ENCODE measurements around the gene SLC6A3. TPM values are rescaled to one million over a fixed set of nuclear protein-coding genes. Genes with fewer than 3 reads are reported as not detected.

Gene SLC6A3
- polyA plus RNA-seq, 3 donors, result not detected

- Mint-ChIP-seq H3K4me1 (peaks cover 7% of the 10 kb centered on the region), H3K36me3 (no peaks in the 10 kb centered on the region), H3K27ac (peak overlapping the region in 1 of 7 donors; percentile 68), H3K9me3 (peaks cover 6 to 15% (median 13%) of the 10 kb centered on the region in 7 donors), H3K27me3 (ENCODE audit: low read depth in 3 of 3) (peaks cover 19 to 42% (median 28%) of the 10 kb centered on the region in 3 donors), H3K4me3 (peak overlapping the region; percentile 54 to 82)
- H2AFZ ChIP-seq (ENCODE audit: insufficient read depth, low read depth, low read length, poor library complexity, severe bottlenecking), result peak overlapping the region; percentile 13
- H3K36me3 ChIP-seq (replicated peaks in 1 of 2; ENCODE audit: control insufficient read depth in 1 of 2, insufficient read depth in 2 of 2, low read length in 2 of 2), result no peaks in the 10 kb centered on the region
- no peak overlapping the region for H3K4me3 ChIP-seq (replicated peaks in 1 of 3; ENCODE audit: low read depth in 2 of 3, low read length in 3 of 3)
- peak; percentile 24 to 39 (median 29) for DNase-seq
- intact Hi-C loops (cut with micrococcal nuclease), result loop anchor here (10.0 kb wide), 2 partner anchors 145 to 265 kb away; partner anchors contain the start of gene LPCAT1 (in 1 of the 2)
- peaks cover 0 to 2% of the 10 kb centered on the region in 2 donors for H3K27me3 ChIP-seq (ENCODE audit: control insufficient read depth in 2 of 2, insufficient read depth in 2 of 2, low read length in 2 of 2)
- WGBS (ENCODE audit: insufficient coverage), result 18% methylated on average over 24 of the region's 34 CpGs
- H3K9ac ChIP-seq (ENCODE audit: insufficient read depth, low read length, poor library complexity, severe bottlenecking), result no peak overlapping the region
- no peaks in the 10 kb centered on the region for H4K20me1 ChIP-seq (ENCODE audit: insufficient read depth, low read length)
- H3K79me2 ChIP-seq (ENCODE audit: insufficient read depth, low read length), result no peaks in the 10 kb centered on the region
- no peak overlapping the region for H3K4me2 ChIP-seq (replicated peaks; ENCODE audit: extremely low read depth, low read length, poor library complexity, severe bottlenecking)
- H3K27ac ChIP-seq (ENCODE audit: low read depth in 1 of 2, low read length in 2 of 2), result no peak overlapping the region
- H3K9me3 ChIP-seq (replicated peaks in 1 of 2; ENCODE audit: control insufficient read depth in 1 of 2, insufficient read depth in 1 of 2, low read length in 2 of 2), result peaks cover 7 to 13% of the 10 kb centered on the region in 2 donors
- H3K4me1 ChIP-seq (ENCODE audit: control insufficient read depth in 1 of 2, insufficient read depth in 2 of 2, low read length in 2 of 2), result peaks cover under 1% of the 10 kb centered on the region in 2 donors
- peak; percentile 82 for TF ChIP-seq CTCF (IDR thresholded peaks at IDR 0.05)
Observed at GRCh38 chr5:1380011-1380817, 65.0 kb downstream of the SLC6A3 start.

GRCh38 chr5:1378866-1379659 lies 66.2 kb downstream of the SLC6A3 start:
- H3K27me3 ChIP-seq (ENCODE audit: control insufficient read depth in 2 of 2, insufficient read depth in 2 of 2, low read length in 2 of 2), result peaks cover 0 to 2% of the 10 kb centered on the region in 2 donors
- no peak overlapping the region for H2AFZ ChIP-seq (ENCODE audit: insufficient read depth, low read depth, low read length, poor library complexity, severe bottlenecking)
- H3K4me3 ChIP-seq (replicated peaks in 1 of 3; ENCODE audit: low read depth in 2 of 3, low read length in 3 of 3), result no peak overlapping the region
- H3K4me1 ChIP-seq (ENCODE audit: control insufficient read depth in 1 of 2, insufficient read depth in 2 of 2, low read length in 2 of 2), result no peaks in the 10 kb centered on the region
- intact Hi-C loops (cut with micrococcal nuclease), result no loop called here
- no peak overlapping the region for H3K27ac ChIP-seq (ENCODE audit: low read depth in 1 of 2, low read length in 2 of 2)
- no peaks in the 10 kb centered on the region for H3K36me3 ChIP-seq (replicated peaks in 1 of 2; ENCODE audit: control insufficient read depth in 1 of 2, insufficient read depth in 2 of 2, low read length in 2 of 2)
- Mint-ChIP-seq H3K36me3 (no peaks in the 10 kb centered on the region), H3K4me1 (peaks cover 6% of the 10 kb centered on the region), H3K9me3 (peaks cover 6 to 15% (median 13%) of the 10 kb centered on the region in 7 donors), H3K27ac (no peak overlapping the region), H3K4me3 (no peak overlapping the region), H3K27me3 (ENCODE audit: low read depth in 3 of 3) (peaks cover 20 to 43% (median 28%) of the 10 kb centered on the region in 3 donors)
- TF ChIP-seq CTCF (IDR thresholded peaks at IDR 0.05), result no peak
- H3K9ac ChIP-seq (ENCODE audit: insufficient read depth, low read length, poor library complexity, severe bottlenecking), result no peak overlapping the region
- no peaks in the 10 kb centered on the region for H3K79me2 ChIP-seq (ENCODE audit: insufficient read depth, low read length)
- H3K4me2 ChIP-seq (replicated peaks; ENCODE audit: extremely low read depth, low read length, poor library complexity, severe bottlenecking), result no peak overlapping the region
- no peaks in the 10 kb centered on the region for H4K20me1 ChIP-seq (ENCODE audit: insufficient read depth, low read length)
- DNase-seq, result no peak
- WGBS (ENCODE audit: insufficient coverage), result 97% methylated on average over 16 of the region's 24 CpGs
- H3K9me3 ChIP-seq (replicated peaks in 1 of 2; ENCODE audit: control insufficient read depth in 1 of 2, insufficient read depth in 1 of 2, low read length in 2 of 2), result peaks cover 7 to 13% of the 10 kb centered on the region in 2 donors
